ENCODE results near the gene CCDC77.

CCDC77 gene

GRCh38 chr12:482061-482460, 80.6 kb downstream of the CCDC77 start:
- peak; percentile 40 for DNase-seq

GRCh38 chr12:484096-484495, 82.7 kb downstream of the CCDC77 start:
- no peak for DNase-seq

- no peak for DNase-seq
These were observed 88.8 kb downstream of the CCDC77 start for GRCh38 chr12:490260-490659.

Data from left hindlimb (tissue), 1 donor.